ENCODE data around the gene ZMPSTE24. TPM values are rescaled to one million over a fixed set of nuclear protein-coding genes. Genes with fewer than 3 reads are reported as not detected.

Gene ZMPSTE24
- total and polyA plus RNA-seq, 5 donors: 23.5 to 43.4 (median 31.4) TPM

GRCh38 chr1:40305451-40305850 is 47.4 kb downstream of the ZMPSTE24 start:
- Histone ChIP-seq H3K9me3 (ENCODE audit: control insufficient read depth, low read length) (no peaks in the 10 kb centered on the region), H3K27me3 (ENCODE audit: control insufficient read depth, insufficient read depth) (no peaks in the 10 kb centered on the region), H3K4me3 (ENCODE audit: low read length) (no peak overlapping the region), H3K27ac (ENCODE audit: low read length) (no peak overlapping the region), H3K4me1 (ENCODE audit: control insufficient read depth, insufficient read depth, low read length) (peaks cover 3% of the 10 kb centered on the region)
- intact Hi-C loops (cut with DNase I): no loop called here
- ATAC-seq (no peak), DNase-seq (no peak)
- 76% methylated on average over 5 of the region's 5 CpGs for WGBS

- H3K27me3 ChIP-seq (ENCODE audit: control insufficient read depth, insufficient read depth): no peaks in the 10 kb centered on the region
- WGBS: 75% methylated on average over 2 of the region's 2 CpGs
- intact Hi-C loops (cut with DNase I): no loop called here
- no peaks in the 10 kb centered on the region for H3K9me3 ChIP-seq (ENCODE audit: control insufficient read depth, low read length)
- no peak for ATAC-seq
- peaks cover 3% of the 10 kb centered on the region for H3K4me1 ChIP-seq (ENCODE audit: control insufficient read depth, insufficient read depth, low read length)
- H3K4me3 ChIP-seq (ENCODE audit: low read length): no peak overlapping the region
- no peak for DNase-seq
- H3K27ac ChIP-seq (ENCODE audit: low read length): no peak overlapping the region
Measured at GRCh38 chr1:40305871-40306270, 47.8 kb downstream of the ZMPSTE24 start.

GRCh38 chr1:40306296-40306695 is 48.3 kb downstream of the ZMPSTE24 start:
- H3K4me3 ChIP-seq (ENCODE audit: low read length): no peak overlapping the region
- H3K4me1 ChIP-seq (ENCODE audit: control insufficient read depth, insufficient read depth, low read length): peaks cover 3% of the 10 kb centered on the region
- H3K9me3 ChIP-seq (ENCODE audit: control insufficient read depth, low read length): no peaks in the 10 kb centered on the region
- H3K27me3 ChIP-seq (ENCODE audit: control insufficient read depth, insufficient read depth): no peaks in the 10 kb centered on the region
- DNase-seq (no peak), ATAC-seq (no peak)
- 95% methylated on average over 4 of the region's 4 CpGs for WGBS
- intact Hi-C loops (cut with DNase I): no loop called here
- H3K27ac ChIP-seq (ENCODE audit: low read length): no peak overlapping the region

- Histone ChIP-seq H3K9me3 (ENCODE audit: control insufficient read depth, low read length) (no peaks in the 10 kb centered on the region), H3K4me1 (ENCODE audit: control insufficient read depth, insufficient read depth, low read length) (peaks cover 3% of the 10 kb centered on the region), H3K4me3 (ENCODE audit: low read length) (no peak overlapping the region), H3K27me3 (ENCODE audit: control insufficient read depth, insufficient read depth) (no peaks in the 10 kb centered on the region), H3K27ac (ENCODE audit: low read length) (no peak overlapping the region)
- DNase-seq: no peak
- intact Hi-C loops (cut with DNase I): no loop called here
- ATAC-seq: no peak
- 97% methylated on average over 6 of the region's 6 CpGs for WGBS
Measured at GRCh38 chr1:40307186-40307585, 49.1 kb downstream of the ZMPSTE24 start.

- DNase-seq (peak; percentile 54 to 84 (median 83)), ATAC-seq (peak; percentile 39 to 79)
- intact Hi-C loops (cut with DNase I): no loop called here
- Histone ChIP-seq H3K4me3 (ENCODE audit: low read length) (no peak overlapping the region), H3K27me3 (ENCODE audit: control insufficient read depth, insufficient read depth) (no peaks in the 10 kb centered on the region), H3K9me3 (ENCODE audit: control insufficient read depth, low read length) (no peaks in the 10 kb centered on the region), H3K4me1 (ENCODE audit: control insufficient read depth, insufficient read depth, low read length) (peaks cover 3% of the 10 kb centered on the region), H3K27ac (ENCODE audit: low read length) (no peak overlapping the region)
- WGBS: 47% methylated on average over 6 of the region's 6 CpGs
Measured at GRCh38 chr1:40308036-40308727, 50.1 kb downstream of the ZMPSTE24 start.

GRCh38 chr1:40309374-40310128 is 51.5 kb downstream of the ZMPSTE24 start:
- H3K27me3 ChIP-seq (ENCODE audit: control insufficient read depth, insufficient read depth): no peaks in the 10 kb centered on the region
- H3K9me3 ChIP-seq (ENCODE audit: control insufficient read depth, low read length): no peaks in the 10 kb centered on the region
- no peak overlapping the region for H3K4me3 ChIP-seq (ENCODE audit: low read length)
- no peak overlapping the region for H3K27ac ChIP-seq (ENCODE audit: low read length)
- intact Hi-C loops (cut with DNase I): loop anchor here in 1 of 4 donors (10.0 kb wide), 1 partner anchor 155 kb away; no protein-coding TSS in a partner anchor
- ATAC-seq (peak in 1 of 2 donors; percentile 30), DNase-seq (peak in 1 of 3 donors; percentile 56)
- H3K4me1 ChIP-seq (ENCODE audit: control insufficient read depth, insufficient read depth, low read length): peaks cover 3% of the 10 kb centered on the region
- WGBS: 66% methylated on average over 8 of the region's 8 CpGs

GRCh38 chr1:40310129-40310461 is 52.1 kb downstream of the ZMPSTE24 start:
- Histone ChIP-seq H3K4me3 (ENCODE audit: low read length) (no peak overlapping the region), H3K27ac (ENCODE audit: low read length) (no peak overlapping the region), H3K27me3 (ENCODE audit: control insufficient read depth, insufficient read depth) (no peaks in the 10 kb centered on the region), H3K9me3 (ENCODE audit: control insufficient read depth, low read length) (no peaks in the 10 kb centered on the region), H3K4me1 (ENCODE audit: control insufficient read depth, insufficient read depth, low read length) (peaks cover 3% of the 10 kb centered on the region)
- WGBS: 97% methylated on average over 2 of the region's 2 CpGs
- no peak for DNase-seq
- ATAC-seq: no peak
- intact Hi-C loops (cut with DNase I): loop anchor here in 1 of 4 donors (10.0 kb wide), 1 partner anchor 155 kb away; no protein-coding TSS in a partner anchor

GRCh38 chr1:40310983-40311642 is 53.1 kb downstream of the ZMPSTE24 start:
- H3K9me3 ChIP-seq (ENCODE audit: control insufficient read depth, low read length): no peaks in the 10 kb centered on the region
- WGBS: 81% methylated on average over 22 of the region's 22 CpGs

GRCh38 chr1:40311692-40312091 is 53.7 kb downstream of the ZMPSTE24 start:
- 92% methylated on average over 5 of the region's 5 CpGs for WGBS

More at GRCh38 chr1:40310983-40311642, 53.1 kb downstream of the ZMPSTE24 start:
- Histone ChIP-seq H3K27ac (ENCODE audit: low read length) (no peak overlapping the region), H3K4me3 (ENCODE audit: low read length) (no peak overlapping the region), H3K27me3 (ENCODE audit: control insufficient read depth, insufficient read depth) (no peaks in the 10 kb centered on the region), H3K4me1 (ENCODE audit: control insufficient read depth, insufficient read depth, low read length) (peaks cover 5% of the 10 kb centered on the region)
- intact Hi-C loops (cut with DNase I): loop anchor here in 1 of 4 donors (10.0 kb wide), 1 partner anchor 156 kb away; no protein-coding TSS in a partner anchor
- no peak for DNase-seq
- ATAC-seq: no peak

GRCh38 chr1:40312238-40313205 is 54.5 kb downstream of the ZMPSTE24 start:
- intact Hi-C loops (cut with DNase I): loop anchor here in 1 of 4 donors (10.0 kb wide), 1 partner anchor 158 kb away; no protein-coding TSS in a partner anchor
- Histone ChIP-seq H3K9me3 (ENCODE audit: control insufficient read depth, low read length) (no peaks in the 10 kb centered on the region), H3K4me1 (ENCODE audit: control insufficient read depth, insufficient read depth, low read length) (peaks cover 6% of the 10 kb centered on the region), H3K27ac (ENCODE audit: low read length) (no peak overlapping the region), H3K4me3 (ENCODE audit: low read length) (no peak overlapping the region), H3K27me3 (ENCODE audit: control insufficient read depth, insufficient read depth) (no peaks in the 10 kb centered on the region)
- WGBS: 68% methylated on average over 10 of the region's 10 CpGs
- DNase-seq: peak in 2 of 3 donors; percentile 64 to 73
- no peak for ATAC-seq

More at GRCh38 chr1:40311692-40312091, 53.7 kb downstream of the ZMPSTE24 start:
- no peak overlapping the region for H3K4me3 ChIP-seq (ENCODE audit: low read length)
- H3K9me3 ChIP-seq (ENCODE audit: control insufficient read depth, low read length): no peaks in the 10 kb centered on the region
- H3K27me3 ChIP-seq (ENCODE audit: control insufficient read depth, insufficient read depth): no peaks in the 10 kb centered on the region
- no peak overlapping the region for H3K27ac ChIP-seq (ENCODE audit: low read length)
- H3K4me1 ChIP-seq (ENCODE audit: control insufficient read depth, insufficient read depth, low read length): peaks cover 6% of the 10 kb centered on the region
- intact Hi-C loops (cut with DNase I): loop anchor here in 1 of 4 donors (10.0 kb wide), 1 partner anchor 157 kb away; no protein-coding TSS in a partner anchor
- DNase-seq (no peak), ATAC-seq (no peak)

Measured in right cardiac atrium (tissue), 5 donors.